AG04450 (cell line): ENCODE data around the gene TRIO. TPM values are rescaled to one million over a fixed set of nuclear protein-coding genes. Genes with fewer than 3 reads are reported as not detected.

Experiments
- CTCF ChIA-PET: fragments of 300-600, 350-600 bp; formaldehyde crosslinking; extraction: SDS; loops from one replicate; lab custom pipeline; 2022; ENCODE audit warnings: antibody characterized with exemption, inconsistent platforms; lab: Charles Lee
- POLR2A ChIA-PET: fragments of 350-600 bp; formaldehyde crosslinking; extraction: SDS; loops from one replicate; lab custom pipeline; 2021; ENCODE audit warnings: antibody characterized with exemption, inconsistent platforms; lab: Yijun Ruan, JAX
- DNase-seq: peaks from one replicate; pipeline ENCODE4 v3.0.0-alpha.2; 2011; ENCODE audit warnings: low read depth, low spot score
- H3K27ac ChIP-seq: one replicate; pipeline ENCODE4 v1.5.1; 2012; ENCODE audit warnings: low read depth, low read length, control low read depth
- H3K27me3 ChIP-seq: one replicate; pipeline ENCODE4 v1.6.0; 2012; ENCODE audit warnings: low read length; ENCODE audit not compliant: control insufficient read depth, insufficient read depth
- H3K4me3 ChIP-seq: 2 replicates; pipeline ENCODE4 v1.5.1; 2011; ENCODE audit warnings: mild to moderate bottlenecking, low read depth, low read length, control low read depth
- H3K9me3 ChIP-seq: 2 replicates; pipeline ENCODE4 v1.5.1; 2012; ENCODE audit warnings: low read length; ENCODE audit not compliant: control insufficient read depth, insufficient read depth
- polyA plus RNA-seq: library from polyadenylated mRNA; depleted of rRNA; stranded (reverse); fragments of >200 nt; gene quantifications from 2 replicates; pipeline ENCODE4 v1.2.3, GENCODE V29; 2011
- TF ChIP-seq, protein P1 (sequence below): IDR thresholded peaks from 2 replicates; pipeline ENCODE4 v1.5.1; 2011; ENCODE audit warnings: low read depth, low read length, control low read depth, inconsistent platforms

TRIO gene
- polyA plus RNA-seq, 1 experiment = 268 TPM

DNA sequence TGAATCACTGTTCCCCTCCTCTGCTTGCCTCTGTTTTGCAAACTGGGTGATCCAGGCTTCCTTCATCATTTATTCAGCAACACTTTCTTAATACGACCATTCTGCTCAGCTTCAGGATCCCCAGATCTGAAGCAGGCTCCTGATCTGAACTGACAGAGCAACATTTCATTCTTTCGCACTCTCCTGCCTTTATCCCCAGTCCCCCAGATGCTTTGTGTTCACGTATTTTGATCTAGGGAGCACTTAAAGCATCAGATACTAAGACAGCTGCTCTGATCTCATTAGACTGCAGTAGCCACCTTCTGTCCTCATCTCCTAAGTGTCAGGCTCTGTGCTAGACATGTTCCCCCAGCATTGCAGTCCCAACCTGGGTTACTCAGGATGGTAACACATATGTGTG, 158.0 kb downstream of the TRIO start:
- H3K27ac ChIP-seq = no peak overlapping the region
- POLR2A ChIA-PET = no interaction called here
- H3K27me3 ChIP-seq = no peaks in the 10 kb centered on the region
- H3K4me3 ChIP-seq = no peak overlapping the region
- DNase-seq = no peak
- no peaks in the 10 kb centered on the region for H3K9me3 ChIP-seq
- TF ChIP-seq, protein P1, sequence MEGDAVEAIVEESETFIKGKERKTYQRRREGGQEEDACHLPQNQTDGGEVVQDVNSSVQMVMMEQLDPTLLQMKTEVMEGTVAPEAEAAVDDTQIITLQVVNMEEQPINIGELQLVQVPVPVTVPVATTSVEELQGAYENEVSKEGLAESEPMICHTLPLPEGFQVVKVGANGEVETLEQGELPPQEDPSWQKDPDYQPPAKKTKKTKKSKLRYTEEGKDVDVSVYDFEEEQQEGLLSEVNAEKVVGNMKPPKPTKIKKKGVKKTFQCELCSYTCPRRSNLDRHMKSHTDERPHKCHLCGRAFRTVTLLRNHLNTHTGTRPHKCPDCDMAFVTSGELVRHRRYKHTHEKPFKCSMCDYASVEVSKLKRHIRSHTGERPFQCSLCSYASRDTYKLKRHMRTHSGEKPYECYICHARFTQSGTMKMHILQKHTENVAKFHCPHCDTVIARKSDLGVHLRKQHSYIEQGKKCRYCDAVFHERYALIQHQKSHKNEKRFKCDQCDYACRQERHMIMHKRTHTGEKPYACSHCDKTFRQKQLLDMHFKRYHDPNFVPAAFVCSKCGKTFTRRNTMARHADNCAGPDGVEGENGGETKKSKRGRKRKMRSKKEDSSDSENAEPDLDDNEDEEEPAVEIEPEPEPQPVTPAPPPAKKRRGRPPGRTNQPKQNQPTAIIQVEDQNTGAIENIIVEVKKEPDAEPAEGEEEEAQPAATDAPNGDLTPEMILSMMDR = no peak
- CTCF ChIA-PET = no interaction called here

DNA sequence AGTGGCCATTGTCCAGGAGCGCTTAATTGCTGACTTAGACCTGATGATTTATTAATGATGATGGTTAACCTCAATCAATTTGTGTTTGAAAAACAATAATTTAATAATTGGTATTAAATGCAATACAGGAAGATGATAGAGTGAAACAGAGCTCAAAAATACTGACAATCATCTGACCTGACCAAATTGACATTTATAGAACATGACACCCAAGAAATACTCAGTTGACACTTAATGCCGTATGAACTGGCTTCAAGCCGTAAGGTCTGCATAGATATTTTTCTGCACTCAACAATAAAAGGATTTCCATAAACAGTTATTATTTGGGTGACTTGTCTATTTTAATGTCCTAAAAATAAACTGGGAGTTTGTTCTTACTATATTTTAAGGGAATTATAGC, 159.2 kb downstream of the TRIO start:
- Histone ChIP-seq H3K9me3 (no peaks in the 10 kb centered on the region), H3K27ac (no peak overlapping the region), H3K4me3 (no peak overlapping the region), H3K27me3 (no peaks in the 10 kb centered on the region)
- CTCF ChIA-PET = no interaction called here
- TF ChIP-seq, protein P1 = no peak
- POLR2A ChIA-PET = no interaction called here
- DNase-seq = no peak

DNA sequence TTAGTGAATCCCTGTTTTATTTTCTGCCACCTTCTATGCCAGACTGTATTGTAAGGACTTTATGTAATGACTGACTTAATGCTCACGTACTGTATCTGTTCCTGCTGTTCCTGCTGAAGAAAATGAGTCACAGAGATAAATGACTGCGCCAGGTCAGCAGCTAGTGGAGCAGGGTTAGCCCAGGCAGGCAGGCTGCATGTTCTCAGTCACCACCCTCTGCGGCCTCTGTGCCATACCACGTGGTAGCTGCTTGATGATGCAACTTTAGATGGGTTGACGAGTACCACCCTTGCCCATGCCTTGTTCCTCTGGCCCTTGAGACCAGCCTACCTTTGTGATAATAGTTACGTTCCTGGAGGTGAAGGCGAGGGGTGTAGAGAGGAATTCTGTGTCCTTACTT, 161.9 kb downstream of the TRIO start:
- peak overlapping the region; percentile 4 for H3K27ac ChIP-seq
- peak; percentile 63 for DNase-seq
- TF ChIP-seq, protein P1 = no peak
- ChIA-PET POLR2A (interaction anchor here (1.2 kb wide), 1 partner anchor 11 kb away, joined by 5 read pairs; no protein-coding TSS in a partner anchor), CTCF (interaction anchor here (1.8 kb wide), 1 partner anchor 35 kb away, joined by 6 read pairs; no protein-coding TSS in a partner anchor)
- H3K27me3 ChIP-seq = no peaks in the 10 kb centered on the region
- H3K4me3 ChIP-seq = no peak overlapping the region
- no peaks in the 10 kb centered on the region for H3K9me3 ChIP-seq

DNA sequence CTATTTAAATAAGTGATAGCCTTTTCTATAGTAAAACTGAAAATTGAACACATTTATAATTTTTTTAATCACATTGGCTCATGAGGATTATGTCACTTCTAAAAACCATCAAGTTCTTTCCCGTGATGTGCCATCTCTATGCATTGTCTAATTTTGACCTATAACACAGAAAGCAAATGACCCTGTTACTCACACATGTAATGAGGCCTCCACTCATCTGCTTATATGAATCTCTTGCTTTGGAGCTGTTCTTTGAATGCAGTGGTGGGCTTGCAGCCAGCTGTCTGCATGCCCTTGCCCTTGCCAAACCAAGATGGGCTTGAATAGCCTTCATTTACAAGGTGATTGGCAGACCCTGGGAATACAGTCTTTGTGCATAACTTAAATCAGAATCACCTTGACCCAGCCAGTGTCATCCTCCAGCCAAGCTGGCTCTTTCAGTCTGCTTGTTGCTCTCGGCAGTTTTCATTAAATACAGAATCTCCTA, 163.2 kb downstream of the TRIO start:
- DNase-seq = no peak
- POLR2A ChIA-PET = no interaction called here
- Histone ChIP-seq H3K27ac (no peak overlapping the region), H3K27me3 (no peaks in the 10 kb centered on the region), H3K9me3 (no peaks in the 10 kb centered on the region), H3K4me3 (no peak overlapping the region)
- TF ChIP-seq, protein P1 = no peak
- CTCF ChIA-PET = no interaction called here

DNA sequence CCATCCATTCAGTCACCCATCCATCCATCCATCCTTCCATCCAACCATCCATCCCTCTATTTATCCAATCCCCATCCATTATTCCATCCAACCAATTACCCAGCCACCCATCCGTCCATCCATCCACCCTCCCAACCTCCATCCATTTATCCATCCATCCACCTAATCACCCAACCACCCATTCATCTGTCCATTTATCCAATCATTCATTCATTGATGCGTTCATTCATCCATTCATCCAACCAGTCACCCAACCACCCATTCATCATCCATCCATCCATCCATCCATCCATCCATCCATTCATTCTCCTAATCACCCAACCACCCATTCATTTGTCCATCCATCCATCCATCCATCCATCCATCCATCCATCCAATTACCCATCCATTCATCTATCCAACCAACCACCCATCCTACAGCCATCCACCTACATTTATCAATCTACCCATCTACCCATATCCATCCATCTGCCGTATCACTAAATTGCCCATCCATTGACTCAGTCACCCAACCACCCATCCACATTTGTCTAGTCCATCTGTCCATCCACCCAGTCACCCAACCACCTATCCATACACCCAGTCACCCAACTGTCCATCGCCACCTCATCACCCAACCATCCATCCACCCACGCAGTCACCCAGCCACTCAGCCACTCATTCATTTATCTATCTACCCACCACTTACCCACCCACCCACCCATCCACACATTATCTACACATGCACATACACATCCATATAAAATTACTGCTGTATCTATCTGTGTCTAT, 165.4 kb downstream of the TRIO start:
- ChIA-PET POLR2A (no interaction called here), CTCF (no interaction called here)
- DNase-seq = no peak
- H3K27ac ChIP-seq = no peak overlapping the region
- TF ChIP-seq, protein P1 = no peak
- no peaks in the 10 kb centered on the region for H3K9me3 ChIP-seq
- no peaks in the 10 kb centered on the region for H3K27me3 ChIP-seq
- no peak overlapping the region for H3K4me3 ChIP-seq
